Breast epithelium (tissue), 3 donors: ENCODE measurements around the gene CDH23.

ENCODE experiments used
- CTCF ChIP-seq, 3 donors: fragments of 450-650 bp; IDR thresholded peaks; one replicate each; pipeline ENCODE4 v1.5.1; 2016 to 2017; ENCODE audit warnings: antibody characterized with exemption in 3 of 3, mild to moderate bottlenecking in 3 of 3, moderate library complexity in 3 of 3
- POLR2A ChIP-seq: fragments of 450-650 bp; IDR thresholded peaks from one replicate; pipeline ENCODE4 v1.6.1; 2016; ENCODE audit warnings: antibody characterized with exemption, mild to moderate bottlenecking, moderate library complexity

GRCh38 chr10:71647526-71648253, 251.0 kb downstream of the CDH23 start:
- TF ChIP-seq POLR2A (no peak), CTCF (IDR thresholded peaks at IDR 0.05) (no peak)
